ENCODE measurements around the gene CDC42EP5.

DNA sequence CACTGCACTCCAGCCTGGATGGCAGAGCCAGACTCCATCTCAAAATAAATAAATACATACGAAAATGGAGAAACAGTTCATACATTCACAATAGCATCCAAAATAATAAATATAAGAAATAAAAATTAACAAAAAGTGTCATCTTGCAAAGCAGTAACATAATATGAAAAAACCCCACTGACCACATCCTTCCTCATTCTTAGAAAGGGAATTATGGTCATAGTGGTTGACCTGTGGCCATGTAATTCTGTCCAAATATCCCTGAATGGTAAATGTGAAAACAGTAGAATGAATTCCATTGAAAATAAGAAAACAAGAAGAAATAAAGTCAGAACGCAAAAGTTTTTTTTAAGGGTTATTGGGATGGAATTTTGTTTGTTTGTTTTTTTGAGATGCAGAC lies 7.0 kb upstream of the CDC42EP5 start:
- TF ChIP-seq, protein P1, sequence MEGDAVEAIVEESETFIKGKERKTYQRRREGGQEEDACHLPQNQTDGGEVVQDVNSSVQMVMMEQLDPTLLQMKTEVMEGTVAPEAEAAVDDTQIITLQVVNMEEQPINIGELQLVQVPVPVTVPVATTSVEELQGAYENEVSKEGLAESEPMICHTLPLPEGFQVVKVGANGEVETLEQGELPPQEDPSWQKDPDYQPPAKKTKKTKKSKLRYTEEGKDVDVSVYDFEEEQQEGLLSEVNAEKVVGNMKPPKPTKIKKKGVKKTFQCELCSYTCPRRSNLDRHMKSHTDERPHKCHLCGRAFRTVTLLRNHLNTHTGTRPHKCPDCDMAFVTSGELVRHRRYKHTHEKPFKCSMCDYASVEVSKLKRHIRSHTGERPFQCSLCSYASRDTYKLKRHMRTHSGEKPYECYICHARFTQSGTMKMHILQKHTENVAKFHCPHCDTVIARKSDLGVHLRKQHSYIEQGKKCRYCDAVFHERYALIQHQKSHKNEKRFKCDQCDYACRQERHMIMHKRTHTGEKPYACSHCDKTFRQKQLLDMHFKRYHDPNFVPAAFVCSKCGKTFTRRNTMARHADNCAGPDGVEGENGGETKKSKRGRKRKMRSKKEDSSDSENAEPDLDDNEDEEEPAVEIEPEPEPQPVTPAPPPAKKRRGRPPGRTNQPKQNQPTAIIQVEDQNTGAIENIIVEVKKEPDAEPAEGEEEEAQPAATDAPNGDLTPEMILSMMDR (IDR thresholded peaks at IDR 0.05): no peak
- no peak for TF ChIP-seq POLR2A (IDR thresholded peaks at IDR 0.05)

All from esophagus squamous epithelium (tissue), 4 donors.